ENCODE results near the gene SWT1.
"Not testable (repeated sequence)": the region's sequence is repeated elsewhere in the genome, so short reads cannot be mapped to it uniquely, and the experiment has no call there.

SWT1 gene

GRCh38 chr1:185291159-185291558 is 134.2 kb downstream of the SWT1 start:
- no peak for DNase-seq (ENCODE audit: low read depth)

- DNase-seq (ENCODE audit: low read depth), result no peak
Measured at GRCh38 chr1:185291652-185292051, 134.7 kb downstream of the SWT1 start.

GRCh38 chr1:185292237-185292636 is 135.3 kb downstream of the SWT1 start:
- DNase-seq (ENCODE audit: low read depth), result no peak

- DNase-seq (ENCODE audit: low read depth), result no peak
Measured at GRCh38 chr1:185293967-185294542, 137.1 kb downstream of the SWT1 start.

- DNase-seq (ENCODE audit: low read depth), result no peak
Measured at GRCh38 chr1:185295091-185295490, 138.1 kb downstream of the SWT1 start.

- DNase-seq (ENCODE audit: low read depth), result no peak
Measured at GRCh38 chr1:185297982-185298381, 141.0 kb downstream of the SWT1 start.

- DNase-seq (ENCODE audit: low read depth), result no peak
Measured at GRCh38 chr1:185300152-185300551, 143.2 kb downstream of the SWT1 start.

- no peak for DNase-seq (ENCODE audit: low read depth)
Measured at GRCh38 chr1:185305419-185305818, 148.5 kb downstream of the SWT1 start.

GRCh38 chr1:185308126-185308525 is 151.2 kb downstream of the SWT1 start:
- no peak for DNase-seq (ENCODE audit: low read depth)

GRCh38 chr1:185309566-185309965 is 152.6 kb downstream of the SWT1 start:
- DNase-seq (ENCODE audit: low read depth), result no peak

GRCh38 chr1:185311589-185312225 is 154.7 kb downstream of the SWT1 start:
- no peak for DNase-seq (ENCODE audit: low read depth)

- DNase-seq (ENCODE audit: low read depth), result no peak
Measured at GRCh38 chr1:185312361-185313138, 155.6 kb downstream of the SWT1 start.

GRCh38 chr1:185314411-185314810 is 157.4 kb downstream of the SWT1 start:
- no peak for DNase-seq (ENCODE audit: low read depth)

GRCh38 chr1:185315445-185316071 is 158.6 kb downstream of the SWT1 start:
- no peak for DNase-seq (ENCODE audit: low read depth)

- peak; percentile 82 for DNase-seq (ENCODE audit: low read depth)
Measured at GRCh38 chr1:185316163-185317033, 159.4 kb downstream of the SWT1 start.

- peak; percentile 90 for DNase-seq (ENCODE audit: low read depth)
Measured at GRCh38 chr1:185317034-185317885, 160.3 kb downstream of the SWT1 start, which contains the start of gene IVNS1ABP. TSS of gene IVNS1ABP (minus strand) at chr1:185317243. CDS start at chr1:185309493, 7,750 bp downstream.

- DNase-seq (ENCODE audit: low read depth), result peak; percentile 59
Measured at GRCh38 chr1:185317886-185318310, 160.9 kb downstream of the SWT1 start.

GRCh38 chr1:185318431-185319138 is 161.6 kb downstream of the SWT1 start:
- DNase-seq (ENCODE audit: low read depth), result no peak

GRCh38 chr1:185319139-185319475 is 162.1 kb downstream of the SWT1 start:
- DNase-seq (ENCODE audit: low read depth), result no peak

GRCh38 chr1:185321104-185321503 is 164.1 kb downstream of the SWT1 start:
- not testable (repeated sequence) for DNase-seq (ENCODE audit: low read depth)
